ENCODE data around the gene GPR85.

DNA sequence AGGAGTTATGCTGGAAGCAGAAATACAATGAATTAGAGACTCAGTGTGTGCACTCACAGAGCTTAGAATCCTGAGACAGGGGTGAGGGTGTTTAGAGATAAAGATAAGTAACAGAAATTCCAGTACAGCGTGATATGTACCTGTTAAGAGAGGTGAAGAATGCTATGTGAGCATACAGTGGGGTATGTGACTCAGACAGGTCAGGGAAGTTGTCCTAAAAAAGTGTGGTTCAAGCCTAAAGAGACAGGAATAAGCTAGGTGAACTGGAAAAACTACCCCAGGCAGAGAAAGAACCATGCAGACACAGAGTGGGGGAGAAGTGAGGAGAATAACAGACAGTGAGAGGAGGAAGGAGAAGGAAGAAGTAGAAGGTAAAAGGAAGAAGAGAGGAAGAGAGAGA lies 23.1 kb upstream of the GPR85 start:
- TF ChIP-seq EP300 (IDR thresholded peaks at IDR 0.05; ENCODE audit: borderline replicate concordance) (no peak), TEAD4 (IDR thresholded peaks at IDR 0.05) (no peak)
- TF ChIP-seq, protein P1, sequence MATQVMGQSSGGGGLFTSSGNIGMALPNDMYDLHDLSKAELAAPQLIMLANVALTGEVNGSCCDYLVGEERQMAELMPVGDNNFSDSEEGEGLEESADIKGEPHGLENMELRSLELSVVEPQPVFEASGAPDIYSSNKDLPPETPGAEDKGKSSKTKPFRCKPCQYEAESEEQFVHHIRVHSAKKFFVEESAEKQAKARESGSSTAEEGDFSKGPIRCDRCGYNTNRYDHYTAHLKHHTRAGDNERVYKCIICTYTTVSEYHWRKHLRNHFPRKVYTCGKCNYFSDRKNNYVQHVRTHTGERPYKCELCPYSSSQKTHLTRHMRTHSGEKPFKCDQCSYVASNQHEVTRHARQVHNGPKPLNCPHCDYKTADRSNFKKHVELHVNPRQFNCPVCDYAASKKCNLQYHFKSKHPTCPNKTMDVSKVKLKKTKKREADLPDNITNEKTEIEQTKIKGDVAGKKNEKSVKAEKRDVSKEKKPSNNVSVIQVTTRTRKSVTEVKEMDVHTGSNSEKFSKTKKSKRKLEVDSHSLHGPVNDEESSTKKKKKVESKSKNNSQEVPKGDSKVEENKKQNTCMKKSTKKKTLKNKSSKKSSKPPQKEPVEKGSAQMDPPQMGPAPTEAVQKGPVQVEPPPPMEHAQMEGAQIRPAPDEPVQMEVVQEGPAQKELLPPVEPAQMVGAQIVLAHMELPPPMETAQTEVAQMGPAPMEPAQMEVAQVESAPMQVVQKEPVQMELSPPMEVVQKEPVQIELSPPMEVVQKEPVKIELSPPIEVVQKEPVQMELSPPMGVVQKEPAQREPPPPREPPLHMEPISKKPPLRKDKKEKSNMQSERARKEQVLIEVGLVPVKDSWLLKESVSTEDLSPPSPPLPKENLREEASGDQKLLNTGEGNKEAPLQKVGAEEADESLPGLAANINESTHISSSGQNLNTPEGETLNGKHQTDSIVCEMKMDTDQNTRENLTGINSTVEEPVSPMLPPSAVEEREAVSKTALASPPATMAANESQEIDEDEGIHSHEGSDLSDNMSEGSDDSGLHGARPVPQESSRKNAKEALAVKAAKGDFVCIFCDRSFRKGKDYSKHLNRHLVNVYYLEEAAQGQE (IDR thresholded peaks at IDR 0.05; ENCODE audit: low read depth), result no peak

All from Ishikawa (cell line).